Measurements from ENCODE around the gene HYDIN.

HYDIN gene
- total RNA-seq: 0 reads per million in 2 donors

- no peak for DNase-seq
Observed at GRCh38 chr16:71230122-71230845, at the start of gene HYDIN. TSS of gene HYDIN (minus strand) at chr16:71230722. CDS start at chr16:71186895, 43,827 bp downstream.

- DNase-seq: no peak
Observed at GRCh38 chr16:71276589-71277334, 46.2 kb upstream of the HYDIN start.

- no peak for DNase-seq
Observed at GRCh38 chr16:71273384-71273783, 42.9 kb upstream of the HYDIN start.

- DNase-seq: no peak
Observed at GRCh38 chr16:71264299-71264698, 33.8 kb upstream of the HYDIN start.

GRCh38 chr16:71263582-71263981 is 33.1 kb upstream of the HYDIN start:
- no peak for DNase-seq

GRCh38 chr16:71262391-71262790 is 31.9 kb upstream of the HYDIN start:
- DNase-seq: no peak

- DNase-seq: no peak
Observed at GRCh38 chr16:71260995-71261394, 30.5 kb upstream of the HYDIN start.

- DNase-seq: no peak
Observed at GRCh38 chr16:71259086-71259485, 28.6 kb upstream of the HYDIN start.

GRCh38 chr16:71258372-71258771 is 27.9 kb upstream of the HYDIN start:
- no peak for DNase-seq

- no peak for DNase-seq
Observed at GRCh38 chr16:71257768-71258167, 27.2 kb upstream of the HYDIN start.

GRCh38 chr16:71255721-71256120 is 25.2 kb upstream of the HYDIN start:
- no peak for DNase-seq

GRCh38 chr16:71254832-71255525 is 24.5 kb upstream of the HYDIN start:
- no peak for DNase-seq

- no peak for DNase-seq
Observed at GRCh38 chr16:71250461-71251235, 20.1 kb upstream of the HYDIN start.

- no peak for DNase-seq
Observed at GRCh38 chr16:71249399-71249798, 18.9 kb upstream of the HYDIN start.

GRCh38 chr16:71247478-71247877 is 17.0 kb upstream of the HYDIN start:
- DNase-seq: no peak

GRCh38 chr16:71246309-71246708 is 15.8 kb upstream of the HYDIN start:
- DNase-seq: no peak

- no peak for DNase-seq
Observed at GRCh38 chr16:71244521-71244920, 14.0 kb upstream of the HYDIN start.

- DNase-seq: no peak
Observed at GRCh38 chr16:71242601-71243000, 12.1 kb upstream of the HYDIN start.

GRCh38 chr16:71242036-71242435 is 11.5 kb upstream of the HYDIN start:
- DNase-seq: no peak

GRCh38 chr16:71229344-71229743 is 1.2 kb downstream of the HYDIN start:
- DNase-seq: no peak

GRCh38 chr16:71226229-71227141 is 4.0 kb downstream of the HYDIN start:
- no peak for DNase-seq

GRCh38 chr16:71225145-71225544 is 5.4 kb downstream of the HYDIN start:
- DNase-seq: no peak
